K562 (cell line): ENCODE data around the gene DNAH8. TPM values are rescaled to one million over a fixed set of nuclear protein-coding genes. Genes with fewer than 3 reads are reported as not detected.

Source experiments
- ATAC-seq: fragments of 200-7000 bp; cut with Tn5 transposase; 3 replicates; pipeline ENCODE4 v1.9.1; 2020; ENCODE audit warnings: moderate library complexity
- BruUV-seq: library from RNA; stranded (reverse); fragments of 400-500 nt; replicated peaks from 2 replicates; lab custom pipeline; 2021; lab: Mats Ljungman, UMichigan
- CTCF ChIA-PET: fragments of 300-600 bp; formaldehyde crosslinking; extraction: SDS; loops from one replicate; lab custom pipeline; 2021; ENCODE audit warnings: low intra/inter-chr PET ratio; lab: Yijun Ruan, JAX
- POLR2A ChIA-PET: fragments of 300-600, 350-650 bp; sonication (Branson Sonifier 250); formaldehyde crosslinking; extraction: SDS; loops from one replicate; lab custom pipeline; 2021; ENCODE audit warnings: antibody characterized with exemption, inconsistent platforms; lab: Yijun Ruan, JAX
- DNase-seq, 4 experiments: peaks; one replicate each; pipeline versions ENCODE4 v3.0.0 to v3.0.0-alpha.2; 2011 to 2018; ENCODE audit warnings: low spot score in 3 of 4, mixed read lengths in 3 of 4; ENCODE audit errors: extremely low read depth in 1 of 4
- FAIRE-seq: peaks from 2 replicates; lab custom pipeline; 2011; peaks lifted over from hg19 to GRCh38; lab: Jason Lieb, UNC
- H2AFZ ChIP-seq: 2 replicates; pipeline ENCODE4 v1.6.0; 2011; ENCODE audit warnings: low read depth, low read length, control low read depth, inconsistent platforms
- H3K27ac ChIP-seq: fragments of 200-600 bp; 3 replicates; pipeline ENCODE4 v1.8.0; 2011; ENCODE audit warnings: low read depth, mild to moderate bottlenecking, control low read depth, inconsistent platforms, low read length, moderate library complexity, mixed read lengths; ENCODE audit errors: extremely low read depth
- H3K27me3 ChIP-seq, 2 experiments: fragments of 300-600 bp in 1 of 2; 2 replicates in 1 of 2; 3 replicates in 1 of 2; pipeline versions ENCODE4 v1.6.0 to v1.8.0; 2011; ENCODE audit warnings: inconsistent platforms in 2 of 2, low read length in 2 of 2, mild to moderate bottlenecking in 1 of 2, mixed read lengths in 1 of 2, moderate library complexity in 1 of 2; ENCODE audit not compliant: control insufficient read depth in 2 of 2, insufficient read depth in 2 of 2
- H3K36me3 ChIP-seq: fragments of 300-600 bp; 3 replicates; pipeline ENCODE4 v1.8.0; 2011; ENCODE audit warnings: mild to moderate bottlenecking, low read length, inconsistent platforms; ENCODE audit not compliant: control insufficient read depth, insufficient read depth
- H3K4me1 ChIP-seq, 2 experiments: fragments of 200-600 bp in 1 of 2; replicated peaks in 1 of 2; 2 replicates in 1 of 2; 3 replicates in 1 of 2; pipeline versions ENCODE4 v1.5.1 to v1.8.0; 2011; ENCODE audit warnings: inconsistent platforms in 2 of 2, low read length in 2 of 2, mild to moderate bottlenecking in 1 of 2, mixed read lengths in 1 of 2, moderate library complexity in 1 of 2; ENCODE audit not compliant: control insufficient read depth in 2 of 2, insufficient read depth in 2 of 2
- H3K4me2 ChIP-seq: 2 replicates; pipeline ENCODE4 v1.6.1; 2011; ENCODE audit warnings: low read length, control low read depth, inconsistent platforms, mixed read lengths; ENCODE audit not compliant: insufficient read depth
- H3K4me3 ChIP-seq: fragments of 200-600 bp; sonication (generic), shearing (Covaris generic); 2 replicates; pipeline ENCODE4 v1.5.1; 2016; ENCODE audit warnings: control low read depth, inconsistent platforms
- H3K79me2 ChIP-seq: fragments of 200-600 bp; 3 replicates; pipeline ENCODE4 v1.8.0; 2011; ENCODE audit warnings: low read length, inconsistent platforms; ENCODE audit not compliant: control insufficient read depth, insufficient read depth
- H3K9ac ChIP-seq, 2 experiments: 2 replicates each; pipeline versions ENCODE4 v1.6.0 to v1.6.1; 2011; ENCODE audit warnings: low read depth in 2 of 2, low read length in 2 of 2, control low read depth in 1 of 2, inconsistent platforms in 1 of 2, mild to moderate bottlenecking in 1 of 2, mixed read lengths in 1 of 2; ENCODE audit not compliant: insufficient read depth in 1 of 2
- H3K9me1 ChIP-seq: one replicate; pipeline ENCODE4 v1.6.0; 2011; ENCODE audit warnings: inconsistent platforms, mild to moderate bottlenecking, low read length, moderate library complexity; ENCODE audit not compliant: control insufficient read depth, insufficient read depth
- H3K9me3 ChIP-seq: replicated peaks from 2 replicates; pipeline ENCODE4 v1.5.1; 2011; ENCODE audit warnings: low read depth, low read length, inconsistent platforms; ENCODE audit not compliant: control insufficient read depth, insufficient read depth
- H4K20me1 ChIP-seq: replicated peaks from 2 replicates; pipeline ENCODE4 v1.6.1; 2011; ENCODE audit warnings: low read length, inconsistent platforms, mixed read lengths; ENCODE audit not compliant: control insufficient read depth, insufficient read depth
- BMI1 ChIP-seq: fragments of 150-350 bp; IDR thresholded peaks from 2 replicates; pipeline ENCODE4 v1.6.1; 2014; ENCODE audit warnings: low read length
- CCNT2 ChIP-seq: IDR thresholded peaks from 2 replicates; pipeline ENCODE4 v1.6.1; 2011; ENCODE audit warnings: borderline replicate concordance, low read depth, mild to moderate bottlenecking, moderate library complexity, mixed read lengths, low read length; ENCODE audit not compliant: insufficient read length; ENCODE audit errors: extremely low read depth
- ETV6 ChIP-seq, 3 experiments: fragments of 150-350 bp in 1 of 3; sonication (generic) in 1 of 3; formaldehyde crosslinking in 1 of 3; IDR thresholded peaks; 2 replicates each; pipeline versions ENCODE4 v1.6.1 to v1.8.0; 2014 to 2022; ENCODE audit warnings: borderline replicate concordance in 2 of 3, low read depth in 2 of 3, antibody characterized with exemption in 1 of 3, low read length in 1 of 3, mild to moderate bottlenecking in 1 of 3, missing genetic modification reagents in 1 of 3
- MTA3 ChIP-seq: fragments of 450-650 bp; formaldehyde crosslinking; IDR thresholded peaks from 2 replicates; pipeline ENCODE4 v1.6.1; 2017; ENCODE audit warnings: mild to moderate bottlenecking, borderline replicate concordance
- MTF1 ChIP-seq: fragments of 250-450 bp; sonication (Bioruptor Pico); IDR thresholded peaks from 2 replicates; pipeline ENCODE4 v1.9.0; 2021; ENCODE audit warnings: moderate library complexity, mild to moderate bottlenecking, inconsistent platforms, borderline replicate concordance
- RAD51 ChIP-seq: fragments of 450-650 bp; IDR thresholded peaks from 2 replicates; pipeline ENCODE4 v1.7.1; 2016; ENCODE audit warnings: low read depth, mild to moderate bottlenecking, borderline replicate concordance
- RBM15 ChIP-seq: fragments of 200-400 bp; formaldehyde crosslinking; IDR thresholded peaks from 2 replicates; pipeline ENCODE4 v1.6.1; 2018; ENCODE audit warnings: mild to moderate bottlenecking, low read length, moderate library complexity; ENCODE audit not compliant: insufficient read depth
- RUNX1 ChIP-seq: sonication (generic); IDR thresholded peaks from 2 replicates; pipeline ENCODE4 v1.6.1; 2016; ENCODE audit warnings: antibody characterized with exemption, low read depth
- SIN3B ChIP-seq: fragments of 450-650 bp; IDR thresholded peaks from 2 replicates; pipeline ENCODE4 v1.6.1; 2017; ENCODE audit warnings: low read depth, mild to moderate bottlenecking, moderate library complexity
- SMARCC2 ChIP-seq: fragments of 450-650 bp; IDR thresholded peaks from 2 replicates; pipeline ENCODE4 v1.6.1; 2017; ENCODE audit warnings: antibody characterized with exemption, moderate library complexity, mild to moderate bottlenecking, low read depth
- SOX6 ChIP-seq: fragments of 450-650 bp; IDR thresholded peaks from 2 replicates; pipeline ENCODE4 v1.6.1; 2014; ENCODE audit warnings: mild to moderate bottlenecking
- SP1 ChIP-seq: sonication (generic); formaldehyde crosslinking; IDR thresholded peaks from 2 replicates; pipeline ENCODE4 v1.8.1; 2022; ENCODE audit warnings: mild to moderate bottlenecking, missing genetic modification reagents
- ZNF133 ChIP-seq: fragments of 250-450 bp; sonication (Bioruptor Pico); IDR thresholded peaks from 2 replicates; pipeline ENCODE4 v1.4.0; 2020; ENCODE audit warnings: mild to moderate bottlenecking
- ZNF436 ChIP-seq: fragments of 250-450, 450-650 bp; sonication (Bioruptor Pico); formaldehyde crosslinking; IDR thresholded peaks from 2 replicates; pipeline ENCODE4 v1.7.0; 2020; ENCODE audit warnings: mild to moderate bottlenecking
- ZNF77 ChIP-seq: fragments of 250-450 bp; sonication (Bioruptor Pico); IDR thresholded peaks from 2 replicates; pipeline ENCODE4 v1.5.0; 2020
- WGBS: fragments of 100-300 bp; shearing (Covaris generic); methylation state at CpG from one replicate; pipeline ENCODE4 v1.1.6; 2016; ENCODE audit warnings: low coverage, mixed read lengths; ENCODE audit not compliant: insufficient coverage; ENCODE audit errors: missing lambda C conversion rate; 5-methylcytosine and 5-hydroxymethylcytosine counted together
- in situ Hi-C: fragments of 300-500 bp; cut with MboI; formaldehyde crosslinking; loops from 4 replicates; pipeline ENCODE4 v1.15.0; 2018; ENCODE audit warnings: inconsistent platforms, mixed read lengths
- intact Hi-C: fragments of 100-400 bp; cut with micrococcal nuclease; formaldehyde crosslinking; loops from 2 replicates; pipeline ENCODE4 v1.14.2; 2022
- polyA plus RNA-seq, 8 experiments: library from polyadenylated mRNA; depleted of rRNA in 4 of 8; stranded (reverse) in 5 of 8; unstranded in 3 of 8; fragments of >200 nt; fragmentation: Nextera tagmentation in 2 of 8; fragmentation: Illumina TruSeq in 1 of 8; extraction: Ambion mirVana in 2 of 8; extraction: Trizol in 1 of 8; gene quantifications; 2 replicates each; pipeline versions ENCODE4 v1.2.1 to v1.2.3, GENCODE V29; 2011 to 2014; ENCODE audit warnings: inconsistent platforms in 1 of 8, missing spikeins in 1 of 8
- total RNA-seq, 7 experiments: library from RNA; depleted of rRNA in 6 of 7; stranded (reverse); fragments of >200 nt in 6 of 7; fragmentation: Illumina TruSeq in 2 of 7; extraction: Trizol in 2 of 7; gene quantifications; 2 replicates each; pipeline versions ENCODE4 v1.2.1 to v1.2.3, GENCODE V29; 2011 to 2021; ENCODE audit warnings: low replicate concordance in 1 of 7
- TF ChIP-seq, protein P1 (sequence below), 2 experiments: IDR thresholded peaks; 2 replicates each; pipeline ENCODE4 v1.6.1; 2011; ENCODE audit warnings: borderline replicate concordance in 1 of 2, control low read depth in 1 of 2, low read depth in 1 of 2, low read length in 1 of 2, mild to moderate bottlenecking in 1 of 2, mixed read lengths in 1 of 2, moderate library complexity in 1 of 2; ENCODE audit not compliant: insufficient read depth in 1 of 2, insufficient read length in 1 of 2, poor library complexity in 1 of 2, severe bottlenecking in 1 of 2; ENCODE audit errors: extremely low read depth in 1 of 2

DNAH8 gene
- total and polyA plus RNA-seq, 9 of the 15 experiments (the other 6 are each of a cell fraction or from before 2014, with no cell fraction given): 1.2 to 4.2 (median 2.9) TPM

DNA sequence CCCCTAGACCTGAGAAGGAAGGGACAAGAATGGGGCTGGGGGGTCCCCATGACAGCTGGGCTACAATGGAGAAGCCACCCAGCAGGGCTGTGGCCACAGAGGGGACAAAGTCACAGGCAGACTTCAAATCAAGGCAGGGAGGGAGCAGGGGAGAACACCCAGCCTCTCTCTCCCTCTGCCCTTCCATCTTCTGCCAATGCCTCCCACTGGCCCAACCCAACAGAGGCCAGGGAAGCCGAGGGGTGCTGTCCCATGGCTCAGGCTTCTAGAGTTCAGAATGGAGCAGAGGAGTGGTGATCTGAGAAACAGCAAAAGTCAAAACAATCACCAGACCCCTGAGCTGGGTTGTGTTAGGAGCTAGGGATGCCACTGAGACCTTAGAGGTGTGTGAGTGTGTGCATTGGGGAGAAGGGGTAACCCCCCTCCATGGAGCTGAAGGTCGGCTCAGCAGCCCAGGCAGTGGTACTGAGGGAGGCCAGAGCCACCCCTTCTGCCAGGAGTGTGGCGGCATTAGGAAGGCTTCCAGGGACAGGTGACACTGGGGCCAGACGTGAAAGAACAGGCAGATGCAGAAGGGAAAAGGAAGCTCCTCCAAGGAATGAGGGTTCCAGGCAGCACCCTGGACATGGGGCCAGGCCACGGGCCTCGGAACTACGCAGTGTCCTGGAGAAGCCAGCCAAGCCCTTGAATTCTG lies 345.5 kb downstream of the DNAH8 start (continued):
- TF ChIP-seq SIN3B (no peak), BMI1 (no peak), ZNF133 (CRISPR knock-in tag) (no peak), MTA3 (no peak), ZNF436 (CRISPR knock-in tag) (no peak)
- TF ChIP-seq, protein P1, sequence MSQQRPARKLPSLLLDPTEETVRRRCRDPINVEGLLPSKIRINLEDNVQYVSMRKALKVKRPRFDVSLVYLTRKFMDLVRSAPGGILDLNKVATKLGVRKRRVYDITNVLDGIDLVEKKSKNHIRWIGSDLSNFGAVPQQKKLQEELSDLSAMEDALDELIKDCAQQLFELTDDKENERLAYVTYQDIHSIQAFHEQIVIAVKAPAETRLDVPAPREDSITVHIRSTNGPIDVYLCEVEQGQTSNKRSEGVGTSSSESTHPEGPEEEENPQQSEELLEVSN (IDR thresholded peaks at IDR 0.05; ENCODE audit: borderline replicate concordance in 1 of 2, extremely low read depth in 1 of 2, insufficient read depth in 1 of 2, insufficient read length in 1 of 2, low read depth in 1 of 2, low read length in 1 of 2, poor library complexity in 1 of 2, severe bottlenecking in 1 of 2): no peak

DNA sequence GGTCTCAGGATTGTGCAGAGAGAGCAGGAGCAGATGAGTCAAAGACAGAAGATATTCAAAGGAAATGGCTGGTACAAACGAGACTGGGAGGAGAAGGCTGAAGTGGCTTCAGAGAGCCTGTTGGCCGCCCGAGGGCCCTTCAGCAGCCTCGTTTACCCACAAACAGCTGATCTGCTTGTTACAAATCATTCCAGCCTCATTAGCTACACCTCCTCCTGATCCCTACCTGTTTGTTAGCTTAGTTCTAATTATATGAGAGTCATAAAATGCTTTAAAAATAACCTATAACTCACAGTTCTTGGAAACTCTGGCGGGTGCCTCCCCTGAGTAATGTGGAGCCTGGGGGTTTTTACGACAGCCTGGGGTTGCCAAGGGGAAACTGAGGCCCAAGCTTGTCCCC lies 346.1 kb downstream of the DNAH8 start:
- DNase-seq (no peak), ATAC-seq (no peak)
- H3K36me3 ChIP-seq: no peaks in the 10 kb centered on the region
- intact Hi-C loops (no loop called here), in situ Hi-C loops (no loop called here)
- H3K9ac ChIP-seq: no peak overlapping the region
- H2AFZ ChIP-seq: no peak overlapping the region
- ChIA-PET CTCF (interaction anchor here (0.6 kb wide), 1 partner anchor 356 kb away, joined by 3 read pairs; no protein-coding TSS in a partner anchor), POLR2A (interaction anchor here (1.0 kb wide), 2 partner anchors 12 to 33 kb away, joined by 3 read pairs; no protein-coding TSS in a partner anchor)
- no peak overlapping the region for H3K4me2 ChIP-seq
- peaks cover 34 to 82% of the 10 kb centered on the region in 2 experiments for H3K27me3 ChIP-seq
- no peaks in the 10 kb centered on the region for H3K79me2 ChIP-seq
- H3K4me3 ChIP-seq: no peak overlapping the region
- BruUV-seq: no TSS peak
- 2% methylated on average over 6 of the region's 6 CpGs for WGBS
- no peaks in the 10 kb centered on the region for H3K9me1 ChIP-seq
- H3K27ac ChIP-seq: no peak overlapping the region
- TF ChIP-seq SMARCC2 (no peak), MTF1 (CRISPR knock-in tag) (no peak), CCNT2 (no peak), SOX6 (no peak), ETV6 (IDR thresholded peaks at IDR 0.05; ENCODE audit: borderline replicate concordance in 1 of 2, low read depth in 2 of 2, low read length in 1 of 2) (no peak), ETV6 (CRISPR knock-in tag; IDR thresholded peaks at IDR 0.05; ENCODE audit: borderline replicate concordance) (no peak), RUNX1 (no peak), SP1 (CRISPR knock-in tag) (no peak), RBM15 (no peak), ZNF77 (CRISPR knock-in tag) (no peak), RAD51 (no peak)
- TF ChIP-seq, all 486 proteins: peak for 0
- H3K4me1 ChIP-seq: no peaks in the 10 kb centered on the region
- no peak for FAIRE-seq
- H4K20me1 ChIP-seq: peaks cover 14% of the 10 kb centered on the region
- no peaks in the 10 kb centered on the region for H3K9me3 ChIP-seq
